Astrocyte (in vitro differentiated cells and primary cell): Measurements from ENCODE around the gene SMTNL1. TPM values are rescaled to one million over a fixed set of nuclear protein-coding genes. Genes with fewer than 3 reads are reported as not detected.

Experiments
- DNase-seq: peaks from one replicate; pipeline ENCODE4 v3.0.0-alpha.2; 2010; ENCODE audit warnings: low read depth
- FAIRE-seq: peaks from 2 replicates; lab custom pipeline; 2011; peaks lifted over from hg19 to GRCh38; lab: Jason Lieb, UNC
- H2AFZ ChIP-seq: 2 replicates; pipeline ENCODE4 v1.6.0; 2012; ENCODE audit warnings: low read depth, low read length, inconsistent platforms
- H3K27ac ChIP-seq: 2 replicates; pipeline ENCODE4 v1.5.1; 2011; ENCODE audit warnings: low read depth, low read length, inconsistent platforms
- H3K27me3 ChIP-seq: 2 replicates; pipeline ENCODE4 v1.6.0; 2011; ENCODE audit warnings: low read length, inconsistent platforms; ENCODE audit not compliant: insufficient read depth
- H3K36me3 ChIP-seq: 2 replicates; pipeline ENCODE4 v1.5.1; 2011; ENCODE audit warnings: low read length, inconsistent platforms; ENCODE audit not compliant: insufficient read depth
- H3K4me1 ChIP-seq: 2 replicates; pipeline ENCODE4 v1.5.1; 2011; ENCODE audit warnings: low read length, inconsistent platforms; ENCODE audit not compliant: insufficient read depth
- H3K4me2 ChIP-seq: 2 replicates; pipeline ENCODE4 v1.6.0; 2012; ENCODE audit warnings: low read length, inconsistent platforms
- H3K4me3 ChIP-seq: 2 replicates; pipeline ENCODE4 v1.5.1; 2011; ENCODE audit warnings: low read depth, mild to moderate bottlenecking, low read length, inconsistent platforms; ENCODE audit not compliant: insufficient read depth
- H3K79me2 ChIP-seq: 2 replicates; pipeline ENCODE4 v1.6.0; 2012; ENCODE audit warnings: mild to moderate bottlenecking, low read length, inconsistent platforms; ENCODE audit not compliant: insufficient read depth
- H3K9ac ChIP-seq: 2 replicates; pipeline ENCODE4 v1.6.0; 2012; ENCODE audit warnings: mild to moderate bottlenecking, low read length, inconsistent platforms
- H3K9me3 ChIP-seq: 2 replicates; pipeline ENCODE4 v1.5.1; 2012; ENCODE audit warnings: low read depth, mild to moderate bottlenecking, low read length, inconsistent platforms; ENCODE audit not compliant: insufficient read depth
- H4K20me1 ChIP-seq: 2 replicates; pipeline ENCODE4 v1.6.0; 2012; ENCODE audit warnings: low read length, inconsistent platforms; ENCODE audit not compliant: insufficient read depth
- H3K27ac Mint-ChIP-seq: one replicate; pipeline ENCODE4 v1.8.0; 2021; ENCODE audit warnings: mild to moderate bottlenecking, mixed read lengths; ENCODE audit not compliant: unreplicated experiment
- H3K27me3 Mint-ChIP-seq: one replicate; pipeline ENCODE4 v1.8.0; 2021; ENCODE audit warnings: low read depth, mixed read lengths; ENCODE audit not compliant: unreplicated experiment
- H3K36me3 Mint-ChIP-seq: one replicate; pipeline ENCODE4 v1.8.0; 2021; ENCODE audit warnings: low read depth, mixed read lengths; ENCODE audit not compliant: unreplicated experiment
- H3K4me1 Mint-ChIP-seq: one replicate; pipeline ENCODE4 v1.8.0; 2021; ENCODE audit warnings: low read depth, mixed read lengths; ENCODE audit not compliant: unreplicated experiment
- H3K4me3 Mint-ChIP-seq: one replicate; pipeline ENCODE4 v1.8.0; 2021; ENCODE audit warnings: mild to moderate bottlenecking, moderate library complexity, mixed read lengths; ENCODE audit not compliant: unreplicated experiment
- H3K9me3 Mint-ChIP-seq: one replicate; pipeline ENCODE4 v1.8.0; 2021; ENCODE audit warnings: mild to moderate bottlenecking, mixed read lengths; ENCODE audit not compliant: unreplicated experiment
- EZH2 ChIP-seq: IDR thresholded peaks from 2 replicates; pipeline ENCODE4 v1.6.1; 2012; ENCODE audit warnings: mild to moderate bottlenecking, low read length, inconsistent platforms; ENCODE audit not compliant: insufficient read depth
- total RNA-seq: library from RNA; stranded (reverse); gene quantifications from 2 replicates; pipeline ENCODE4 v1.2.1, GENCODE V29; 2021
- TF ChIP-seq, protein P1 (sequence below): IDR thresholded peaks from 2 replicates; pipeline ENCODE4 v1.5.1; 2011; ENCODE audit warnings: low read depth, mild to moderate bottlenecking, inconsistent platforms, low read length, moderate library complexity; ENCODE audit not compliant: insufficient read depth

Gene SMTNL1
- total RNA-seq, 1 donor from 2014 or later, result not detected

DNA sequence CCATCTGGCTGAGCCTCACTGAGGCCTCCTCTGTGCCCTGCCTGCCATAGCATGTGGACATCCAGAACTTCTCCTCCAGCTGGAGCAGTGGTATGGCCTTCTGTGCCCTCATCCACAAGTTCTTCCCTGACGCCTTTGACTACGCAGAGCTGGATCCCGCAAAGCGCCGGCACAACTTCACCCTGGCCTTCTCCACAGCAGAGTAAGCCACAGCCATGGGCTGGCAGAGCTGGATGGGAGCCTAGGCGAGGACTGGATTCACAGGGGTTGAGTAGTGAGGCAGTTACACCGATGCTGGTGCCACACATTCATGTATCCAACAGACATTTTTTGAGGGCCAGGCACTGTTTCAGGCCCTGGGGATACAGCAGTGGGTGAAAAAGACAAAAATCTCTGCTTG is 9.1 kb downstream of the SMTNL1 start:
- H3K79me2 ChIP-seq, result no peaks in the 10 kb centered on the region
- no peak overlapping the region for H3K4me2 ChIP-seq
- H3K9ac ChIP-seq, result no peak overlapping the region
- H3K9me3 ChIP-seq, result no peaks in the 10 kb centered on the region
- DNase-seq (no peak), FAIRE-seq (no peak)
- H4K20me1 ChIP-seq, result no peaks in the 10 kb centered on the region
- no peaks in the 10 kb centered on the region for H3K27me3 ChIP-seq
- no peak overlapping the region for H3K4me3 ChIP-seq
- peaks cover 11% of the 10 kb centered on the region for H3K27me3 Mint-ChIP-seq
- peaks cover 14% of the 10 kb centered on the region for H3K36me3 Mint-ChIP-seq
- H3K9me3 Mint-ChIP-seq, result no peaks in the 10 kb centered on the region
- H3K27ac Mint-ChIP-seq, result no peak overlapping the region
- H3K36me3 ChIP-seq, result no peaks in the 10 kb centered on the region
- H2AFZ ChIP-seq, result no peak overlapping the region
- no peaks in the 10 kb centered on the region for H3K4me1 ChIP-seq
- peaks cover 4% of the 10 kb centered on the region for H3K4me1 Mint-ChIP-seq
- no peak overlapping the region for H3K4me3 Mint-ChIP-seq
- H3K27ac ChIP-seq, result no peak overlapping the region
- TF ChIP-seq, protein P1, sequence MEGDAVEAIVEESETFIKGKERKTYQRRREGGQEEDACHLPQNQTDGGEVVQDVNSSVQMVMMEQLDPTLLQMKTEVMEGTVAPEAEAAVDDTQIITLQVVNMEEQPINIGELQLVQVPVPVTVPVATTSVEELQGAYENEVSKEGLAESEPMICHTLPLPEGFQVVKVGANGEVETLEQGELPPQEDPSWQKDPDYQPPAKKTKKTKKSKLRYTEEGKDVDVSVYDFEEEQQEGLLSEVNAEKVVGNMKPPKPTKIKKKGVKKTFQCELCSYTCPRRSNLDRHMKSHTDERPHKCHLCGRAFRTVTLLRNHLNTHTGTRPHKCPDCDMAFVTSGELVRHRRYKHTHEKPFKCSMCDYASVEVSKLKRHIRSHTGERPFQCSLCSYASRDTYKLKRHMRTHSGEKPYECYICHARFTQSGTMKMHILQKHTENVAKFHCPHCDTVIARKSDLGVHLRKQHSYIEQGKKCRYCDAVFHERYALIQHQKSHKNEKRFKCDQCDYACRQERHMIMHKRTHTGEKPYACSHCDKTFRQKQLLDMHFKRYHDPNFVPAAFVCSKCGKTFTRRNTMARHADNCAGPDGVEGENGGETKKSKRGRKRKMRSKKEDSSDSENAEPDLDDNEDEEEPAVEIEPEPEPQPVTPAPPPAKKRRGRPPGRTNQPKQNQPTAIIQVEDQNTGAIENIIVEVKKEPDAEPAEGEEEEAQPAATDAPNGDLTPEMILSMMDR, result no peak
- TF ChIP-seq EZH2, result no peak

GRCh38 chr11:57546869-57547475 is 9.6 kb downstream of the SMTNL1 start:
- Histone ChIP-seq H3K4me2 (no peak overlapping the region), H3K9me3 (no peaks in the 10 kb centered on the region), H3K4me1 (no peaks in the 10 kb centered on the region), H3K79me2 (no peaks in the 10 kb centered on the region), H3K9ac (no peak overlapping the region), H2AFZ (no peak overlapping the region), H4K20me1 (no peaks in the 10 kb centered on the region), H3K36me3 (no peaks in the 10 kb centered on the region), H3K27ac (no peak overlapping the region), H3K27me3 (no peaks in the 10 kb centered on the region), H3K4me3 (no peak overlapping the region)
- DNase-seq (no peak), FAIRE-seq (no peak)
- H3K27me3 Mint-ChIP-seq, result peaks cover 8% of the 10 kb centered on the region
- TF ChIP-seq, protein P1, result no peak
- TF ChIP-seq EZH2, result no peak
- H3K9me3 Mint-ChIP-seq, result no peaks in the 10 kb centered on the region
- H3K36me3 Mint-ChIP-seq, result peaks cover 19% of the 10 kb centered on the region
- H3K27ac Mint-ChIP-seq, result no peak overlapping the region
- peak overlapping the region; percentile 50 for H3K4me3 Mint-ChIP-seq
- peaks cover 4% of the 10 kb centered on the region for H3K4me1 Mint-ChIP-seq

GRCh38 chr11:57547854-57548377 is 10.5 kb downstream of the SMTNL1 start:
- no peak overlapping the region for H3K4me2 ChIP-seq
- no peaks in the 10 kb centered on the region for H4K20me1 ChIP-seq
- H3K4me1 ChIP-seq, result no peaks in the 10 kb centered on the region
- Mint-ChIP-seq H3K4me3 (no peak overlapping the region), H3K27me3 (peaks cover 5% of the 10 kb centered on the region), H3K27ac (no peak overlapping the region), H3K4me1 (peaks cover 4% of the 10 kb centered on the region), H3K9me3 (no peaks in the 10 kb centered on the region), H3K36me3 (peaks cover 28% of the 10 kb centered on the region)
- H3K79me2 ChIP-seq, result no peaks in the 10 kb centered on the region
- no peaks in the 10 kb centered on the region for H3K27me3 ChIP-seq
- TF ChIP-seq, protein P1, result no peak
- no peak for TF ChIP-seq EZH2
- no peak overlapping the region for H3K9ac ChIP-seq
- DNase-seq (no peak), FAIRE-seq (no peak)
- H3K9me3 ChIP-seq, result no peaks in the 10 kb centered on the region
- no peak overlapping the region for H3K4me3 ChIP-seq
- no peaks in the 10 kb centered on the region for H3K36me3 ChIP-seq
- H3K27ac ChIP-seq, result no peak overlapping the region
- no peak overlapping the region for H2AFZ ChIP-seq
